GM21447 (cell line): ENCODE results near the gene NR5A2.

Source experiments
- ATAC-seq: cut with Tn5 transposase; IDR thresholded peaks from one replicate; pipeline ENCODE4 v1.9.1; 2021; ENCODE audit not compliant: unreplicated experiment

The NR5A2 gene

DNA sequence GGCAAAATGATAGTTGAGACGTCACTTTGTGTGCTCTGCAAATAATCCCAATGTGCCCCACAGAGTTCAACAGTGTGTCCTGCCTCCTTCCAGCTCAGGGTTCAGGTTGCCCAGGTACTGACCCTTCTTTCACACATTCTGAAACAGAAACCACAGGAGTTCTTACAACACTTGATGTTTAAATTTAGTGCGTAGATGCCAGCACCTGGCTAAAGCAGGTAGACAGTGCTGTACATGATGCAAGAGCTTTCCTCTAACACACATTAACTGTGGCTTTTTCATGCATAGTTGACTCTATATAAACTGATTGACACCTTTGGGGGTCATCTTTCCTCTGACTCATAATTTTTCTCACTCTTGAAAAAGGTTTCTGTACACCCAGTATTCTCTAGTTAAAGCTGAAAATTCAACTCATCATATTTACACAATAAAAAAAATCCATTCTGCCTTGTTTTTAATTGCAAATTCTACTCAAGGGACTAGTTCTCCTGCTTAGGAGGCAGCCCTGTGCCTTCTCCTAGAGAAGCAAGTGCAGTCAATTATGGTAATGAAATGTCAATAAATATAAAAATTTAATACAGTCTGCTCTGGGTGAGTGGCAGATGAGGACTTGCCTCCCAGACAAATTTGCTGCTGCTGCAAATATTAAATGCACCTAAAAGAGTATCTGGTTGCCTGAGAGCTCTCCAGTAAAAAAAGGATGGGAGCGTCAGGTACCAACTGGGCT is 91.4 kb downstream of the NR5A2 start:
- no peak for ATAC-seq

DNA sequence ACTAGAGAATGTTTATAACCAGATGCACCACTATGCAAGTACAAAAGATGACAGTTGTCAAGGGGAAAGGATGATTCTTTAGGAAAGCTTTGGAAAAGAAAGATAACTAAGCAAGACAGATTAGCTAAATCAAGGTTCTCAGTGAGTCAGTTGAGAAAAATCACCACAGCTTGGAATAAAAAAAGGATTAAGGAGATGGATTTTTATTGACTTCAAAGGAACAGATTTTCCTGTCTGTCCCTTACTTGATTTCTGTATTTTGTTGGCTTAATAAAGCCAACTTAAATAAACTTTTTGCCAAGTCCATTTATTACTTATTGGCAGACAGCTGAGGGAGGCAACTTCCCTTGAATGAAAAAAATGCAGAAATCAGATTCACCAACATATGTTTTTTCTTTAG is 93.9 kb downstream of the NR5A2 start:
- no peak for ATAC-seq

- ATAC-seq: no peak
These were observed 96.8 kb downstream of the NR5A2 start for GRCh38 chr1:200124309-200124708.

DNA sequence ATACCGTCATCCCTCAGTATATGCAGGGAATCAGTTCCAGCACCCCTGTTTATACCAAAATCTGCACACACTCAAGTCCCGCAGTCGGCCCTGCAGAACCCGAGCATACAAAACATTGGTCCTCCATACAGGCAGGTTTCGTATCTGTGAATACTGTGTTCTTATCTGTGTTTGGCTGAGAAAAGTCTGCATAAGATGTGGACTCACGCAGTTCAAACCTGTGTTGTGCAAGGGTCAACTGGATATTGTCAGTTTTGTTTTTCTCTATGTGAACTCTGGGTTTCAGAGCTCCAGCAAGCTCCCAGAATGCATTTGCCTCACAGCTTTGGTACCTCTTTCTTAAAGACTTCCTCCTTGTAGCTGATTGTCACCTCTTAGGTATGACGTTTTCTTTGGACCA is 100.6 kb downstream of the NR5A2 start:
- no peak for ATAC-seq

DNA sequence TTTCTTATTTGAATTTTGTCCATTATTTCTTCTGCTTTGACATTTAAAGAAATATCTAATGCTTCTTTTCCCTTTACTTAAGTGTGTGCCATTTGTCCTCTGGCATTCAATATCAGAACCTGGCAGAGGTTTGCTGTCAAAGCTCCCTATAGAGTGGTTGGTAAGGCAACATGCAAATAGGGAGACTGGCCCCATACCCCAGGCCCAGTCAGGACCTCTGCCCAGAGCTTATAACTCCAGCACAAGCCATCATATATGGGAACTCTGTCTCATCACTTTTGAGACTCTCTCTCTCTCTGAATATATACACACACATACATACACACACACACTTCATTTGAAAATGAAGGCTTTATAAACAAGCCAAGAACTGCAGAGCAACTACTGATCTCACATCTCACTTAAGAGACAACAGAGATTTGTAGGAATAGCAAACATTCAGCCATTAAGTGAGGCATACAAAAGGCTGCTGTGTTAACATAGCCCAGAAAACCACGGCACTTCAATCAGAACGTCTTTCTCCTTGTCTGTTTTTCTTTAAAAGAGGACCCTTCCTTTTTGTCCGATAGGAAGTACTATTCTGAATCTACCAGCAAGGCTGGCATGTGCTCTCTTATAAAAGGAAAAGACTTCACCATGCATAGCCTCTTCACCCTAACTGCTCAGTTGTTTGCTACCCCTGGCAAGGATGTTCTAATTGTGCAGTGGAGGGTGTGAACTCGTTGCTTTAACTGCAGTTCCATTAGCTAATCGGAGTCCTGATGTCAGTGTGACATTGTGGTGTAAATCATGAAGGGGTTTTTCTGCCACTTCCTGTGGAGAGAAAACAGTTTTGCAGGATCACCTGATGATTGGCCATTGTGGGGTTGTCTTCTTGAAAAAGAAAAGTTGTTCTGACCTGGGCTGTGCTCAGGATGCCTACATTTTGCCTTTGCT is 101.7 kb downstream of the NR5A2 start:
- peak; percentile 79 for ATAC-seq

DNA sequence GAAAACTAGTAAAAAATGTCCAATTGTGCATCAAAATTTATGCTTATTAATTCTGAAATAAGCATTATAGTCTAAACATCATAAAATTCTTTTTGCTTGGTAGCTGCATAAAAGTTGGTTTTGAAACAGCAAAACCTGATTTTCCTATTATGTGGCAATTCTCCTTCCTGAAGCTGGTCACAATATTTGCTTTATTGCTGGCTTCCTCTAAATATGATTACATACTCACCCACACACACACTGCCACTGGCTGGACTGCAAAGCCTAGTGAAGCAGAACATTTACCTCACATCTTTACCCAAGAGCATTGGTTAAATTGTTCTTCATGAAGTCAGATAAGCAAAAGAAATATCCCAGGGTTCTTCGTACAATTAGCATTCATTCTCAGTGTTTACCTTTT is 103.0 kb downstream of the NR5A2 start:
- no peak for ATAC-seq

DNA sequence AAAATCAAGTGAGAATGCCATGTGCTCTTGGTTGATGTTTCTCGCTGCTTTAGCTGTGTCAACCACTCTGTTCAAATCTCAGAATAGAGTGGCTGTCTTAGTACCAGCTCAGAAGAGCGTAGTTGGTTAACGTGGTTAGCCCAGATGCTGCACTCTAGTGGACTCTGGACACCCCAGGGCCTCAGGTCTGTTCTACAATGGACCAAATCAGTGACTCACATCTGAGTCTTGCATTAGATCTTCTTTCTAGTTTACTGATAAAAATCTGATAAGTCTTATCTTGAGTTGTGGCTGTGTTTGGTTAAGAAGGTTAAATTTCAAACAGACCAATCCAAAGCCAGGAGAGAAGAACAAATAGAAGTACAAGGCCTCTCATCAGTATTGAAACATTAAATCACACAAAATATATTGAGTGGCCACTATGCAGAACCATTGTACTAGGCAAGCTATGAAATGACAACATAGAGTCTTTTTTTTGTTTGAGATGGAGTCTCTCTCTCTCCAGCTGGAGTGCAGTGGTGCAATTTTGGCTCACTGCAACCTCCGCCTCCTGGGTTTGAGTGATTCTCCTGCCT is 104.1 kb downstream of the NR5A2 start:
- ATAC-seq: no peak

DNA sequence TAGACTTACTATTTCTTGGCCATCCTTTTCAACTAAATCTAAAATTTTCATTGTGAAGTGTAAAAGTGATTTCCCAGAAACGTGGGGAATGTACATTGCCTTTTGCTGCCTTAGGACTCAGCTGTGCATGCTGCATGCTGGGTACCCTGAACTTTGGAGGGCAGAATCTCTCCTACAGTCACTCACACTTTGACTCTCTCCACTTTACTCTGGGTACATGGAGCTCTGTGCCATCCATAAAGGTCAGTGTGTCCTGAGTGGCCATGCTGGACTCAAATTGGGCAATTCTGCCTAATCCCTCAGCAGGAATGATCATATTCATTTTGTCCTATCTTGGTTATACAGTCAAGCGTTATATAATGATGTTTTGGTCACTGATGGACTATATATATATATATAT is 105.6 kb downstream of the NR5A2 start:
- no peak for ATAC-seq

DNA sequence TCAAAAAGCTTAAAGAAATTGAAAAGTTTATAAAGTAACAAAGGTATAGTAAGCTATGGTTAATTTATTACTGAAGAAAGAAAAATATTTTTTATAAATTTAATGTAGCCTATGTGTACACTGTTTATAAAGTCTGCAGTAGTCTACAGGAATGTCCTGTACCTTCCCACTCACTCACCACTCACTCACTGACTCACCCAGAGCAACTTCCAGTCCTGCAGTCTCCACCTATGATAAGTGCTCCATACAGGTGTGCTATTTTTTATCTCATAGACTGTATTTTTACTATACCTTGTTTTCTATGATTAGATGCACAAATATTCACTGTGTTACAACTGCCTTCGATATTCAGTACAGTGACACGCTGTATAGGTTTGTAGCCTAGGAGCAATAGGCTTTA is 106.6 kb downstream of the NR5A2 start:
- no peak for ATAC-seq

DNA sequence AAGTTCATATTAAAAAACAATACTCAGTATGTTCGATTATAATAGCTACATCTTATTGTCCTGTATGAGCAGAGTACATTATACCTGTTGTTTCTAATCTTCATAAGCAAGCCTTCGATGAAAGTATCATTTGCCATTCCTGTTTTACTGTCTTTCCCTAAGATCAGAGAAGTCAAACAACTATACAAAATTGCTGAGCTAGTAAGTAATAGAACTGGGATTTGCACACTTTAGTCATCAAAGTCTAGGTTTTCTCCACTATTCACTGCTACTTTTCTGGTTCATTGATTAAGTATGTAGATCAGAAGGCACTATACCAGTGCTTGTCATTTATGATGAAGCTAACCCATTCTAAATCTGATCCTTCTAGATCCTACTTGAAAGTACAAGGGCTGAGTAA is 108.9 kb downstream of the NR5A2 start:
- ATAC-seq: no peak

DNA sequence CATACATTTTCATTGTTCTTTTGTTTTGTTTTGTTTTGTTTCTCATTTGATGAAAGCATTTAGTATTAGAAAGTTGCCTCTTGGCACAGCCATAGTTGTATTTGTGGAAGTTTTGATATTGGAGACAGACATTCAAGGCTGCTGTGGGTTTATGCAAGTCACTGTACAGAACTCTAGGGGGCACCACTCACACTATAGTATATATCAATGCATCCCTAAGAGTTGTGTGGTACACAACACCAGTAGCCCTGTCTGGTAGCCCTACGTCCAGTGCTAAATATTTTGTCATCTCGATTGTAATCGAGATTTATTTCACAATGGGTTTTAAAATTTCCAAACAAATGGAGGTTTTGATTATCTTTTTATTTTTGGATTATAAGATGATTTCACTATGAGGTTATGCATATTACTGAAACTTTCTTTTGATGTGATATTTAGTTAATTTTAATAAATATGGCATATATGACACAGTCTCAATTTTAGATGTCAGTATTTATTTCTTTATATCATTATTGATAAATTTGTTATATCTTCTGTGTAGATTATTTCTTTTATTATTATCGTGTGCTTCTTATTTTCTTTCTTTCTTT is 112.2 kb downstream of the NR5A2 start:
- peak; percentile 81 for ATAC-seq

GRCh38 chr1:200143347-200143746 is 115.8 kb downstream of the NR5A2 start:
- no peak for ATAC-seq

DNA sequence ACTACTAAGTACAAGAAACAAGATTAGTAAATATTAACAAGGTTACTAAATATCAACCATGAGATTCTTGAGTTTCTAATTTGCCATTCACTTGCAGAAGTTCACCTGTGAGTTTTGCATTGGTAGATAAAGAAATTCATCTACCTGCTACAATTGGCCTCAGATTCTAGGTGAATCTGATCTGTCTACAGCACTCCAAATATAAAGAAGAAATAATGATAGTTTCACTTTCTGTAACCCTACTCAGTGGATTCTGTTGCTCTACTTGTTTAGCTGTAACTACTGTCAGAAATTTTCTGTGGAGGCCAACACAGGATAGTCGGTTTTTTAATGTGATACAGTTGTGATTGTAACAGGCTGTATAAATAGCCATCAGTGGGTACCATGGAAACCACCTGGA is 118.6 kb downstream of the NR5A2 start:
- no peak for ATAC-seq

- no peak for ATAC-seq
These were observed 119.6 kb downstream of the NR5A2 start for GRCh38 chr1:200147094-200147493.

DNA sequence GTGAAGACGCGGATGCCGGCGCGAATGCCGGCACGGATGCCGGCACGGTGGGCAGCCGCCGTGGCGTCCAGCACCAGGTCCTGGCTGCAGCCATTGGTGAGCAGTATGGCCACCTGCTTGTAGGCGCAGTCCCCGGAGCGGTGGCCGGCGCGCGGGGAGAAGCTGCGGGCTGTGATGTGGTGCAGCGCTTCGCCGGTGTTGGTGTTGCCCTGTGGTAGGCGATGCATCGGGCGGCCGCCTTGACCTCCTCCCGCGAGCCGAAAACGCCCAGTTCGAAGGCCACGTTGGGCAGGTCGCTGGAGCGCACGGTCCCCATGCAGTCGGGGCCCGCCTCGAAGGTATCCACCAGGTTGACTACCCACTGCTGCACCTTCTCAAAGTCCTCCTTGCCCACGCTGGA is 120.2 kb downstream of the NR5A2 start:
- ATAC-seq: no peak

- ATAC-seq: no peak
These were observed 122.5 kb downstream of the NR5A2 start for GRCh38 chr1:200150006-200150405.

DNA sequence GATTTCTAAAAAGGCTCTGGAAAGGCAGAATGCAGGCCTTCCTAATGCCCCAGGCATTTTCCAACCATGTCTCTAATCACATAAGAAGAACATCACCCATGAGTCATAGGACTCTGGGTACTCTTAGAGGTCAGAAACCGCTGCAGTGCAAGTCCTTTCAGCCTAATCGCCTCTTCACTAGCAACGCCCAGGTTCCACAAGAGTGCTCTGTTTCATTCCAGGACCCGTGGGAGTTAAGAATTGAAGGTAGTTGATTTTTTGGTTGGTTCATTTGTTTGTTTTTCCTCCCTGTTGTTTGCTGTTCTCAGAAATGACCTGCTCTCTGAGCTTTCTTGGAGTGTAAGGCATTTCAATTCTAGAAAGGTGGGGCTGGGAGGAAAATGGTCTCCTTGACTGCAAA is 123.2 kb downstream of the NR5A2 start:
- ATAC-seq: peak; percentile 41

- ATAC-seq: no peak
These were observed 124.8 kb downstream of the NR5A2 start for GRCh38 chr1:200152336-200152735.

GRCh38 chr1:200153277-200154055 is 126.0 kb downstream of the NR5A2 start:
- peak; percentile 53 for ATAC-seq

GRCh38 chr1:200154069-200154767 is 126.7 kb downstream of the NR5A2 start:
- peak; percentile 92 for ATAC-seq
